ENCODE results near the gene RARB. TPM values are rescaled to one million over a fixed set of nuclear protein-coding genes. Genes with fewer than 3 reads are reported as not detected.
A peak's percentile ranks its signal among the peaks of the same experiment; 100 is the strongest.

RARB gene
- total and polyA plus RNA-seq, 2 experiments from 2014 or later: 0.14 to 0.42 TPM

GRCh38 chr3:25520926-25521559, 93.0 kb downstream of the RARB start:
- no peaks in the 10 kb centered on the region for H3K4me1 ChIP-seq (ENCODE audit: insufficient read depth)
- TF ChIP-seq, protein P1, sequence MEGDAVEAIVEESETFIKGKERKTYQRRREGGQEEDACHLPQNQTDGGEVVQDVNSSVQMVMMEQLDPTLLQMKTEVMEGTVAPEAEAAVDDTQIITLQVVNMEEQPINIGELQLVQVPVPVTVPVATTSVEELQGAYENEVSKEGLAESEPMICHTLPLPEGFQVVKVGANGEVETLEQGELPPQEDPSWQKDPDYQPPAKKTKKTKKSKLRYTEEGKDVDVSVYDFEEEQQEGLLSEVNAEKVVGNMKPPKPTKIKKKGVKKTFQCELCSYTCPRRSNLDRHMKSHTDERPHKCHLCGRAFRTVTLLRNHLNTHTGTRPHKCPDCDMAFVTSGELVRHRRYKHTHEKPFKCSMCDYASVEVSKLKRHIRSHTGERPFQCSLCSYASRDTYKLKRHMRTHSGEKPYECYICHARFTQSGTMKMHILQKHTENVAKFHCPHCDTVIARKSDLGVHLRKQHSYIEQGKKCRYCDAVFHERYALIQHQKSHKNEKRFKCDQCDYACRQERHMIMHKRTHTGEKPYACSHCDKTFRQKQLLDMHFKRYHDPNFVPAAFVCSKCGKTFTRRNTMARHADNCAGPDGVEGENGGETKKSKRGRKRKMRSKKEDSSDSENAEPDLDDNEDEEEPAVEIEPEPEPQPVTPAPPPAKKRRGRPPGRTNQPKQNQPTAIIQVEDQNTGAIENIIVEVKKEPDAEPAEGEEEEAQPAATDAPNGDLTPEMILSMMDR (conservative IDR thresholded peaks at IDR 0.05; ENCODE audit: low read depth in 2 of 2): peak in 1 of 2 experiments; percentile 51; a peak in 2 of 4 replicates
- no peak for TF ChIP-seq STAT1 (IDR thresholded peaks at IDR 0.05; ENCODE audit: unreplicated experiment)
- no peaks in the 10 kb centered on the region for H3K9me2 ChIP-seq (ENCODE audit: insufficient read depth)
- Mint-ChIP-seq H3K4me1 (no peaks in the 10 kb centered on the region), H3K9me3 (no peaks in the 10 kb centered on the region), H3K36me3 (ENCODE audit: low read depth) (no peaks in the 10 kb centered on the region), H3K27me3 (ENCODE audit: insufficient read depth, low read depth, poor library complexity) (no peaks in the 10 kb centered on the region), H3K27ac (no peak overlapping the region), H3K4me3 (no peak overlapping the region)
- no peak overlapping the region for H3K27ac ChIP-seq (ENCODE audit: low read depth)
- no peak for ATAC-seq
- H3K36me3 ChIP-seq (ENCODE audit: insufficient read depth): no peaks in the 10 kb centered on the region
- H3K4me2 ChIP-seq: no peak overlapping the region
- no peak overlapping the region for H2AFZ ChIP-seq
- no peaks in the 10 kb centered on the region for H3K27me3 ChIP-seq (ENCODE audit: insufficient read depth)
- H3F3A ChIP-seq (replicated peaks; ENCODE audit: low read depth): no peaks in the 10 kb centered on the region
- no peak overlapping the region for H3K4me3 ChIP-seq
- H3K79me2 ChIP-seq (replicated peaks; ENCODE audit: insufficient read depth): no peaks in the 10 kb centered on the region
- DNase-seq (ENCODE audit: low spot score): no peak
- H4K20me1 ChIP-seq (replicated peaks; ENCODE audit: insufficient read depth): no peaks in the 10 kb centered on the region

GRCh38 chr3:25527336-25527735, 99.3 kb downstream of the RARB start:
- Histone ChIP-seq H3F3A (replicated peaks; ENCODE audit: low read depth) (no peaks in the 10 kb centered on the region), H3K4me2 (no peak overlapping the region), H4K20me1 (replicated peaks; ENCODE audit: insufficient read depth) (no peaks in the 10 kb centered on the region), H2AFZ (no peak overlapping the region), H3K27ac (ENCODE audit: low read depth) (no peak overlapping the region), H3K4me3 (no peak overlapping the region), H3K36me3 (ENCODE audit: insufficient read depth) (no peaks in the 10 kb centered on the region), H3K4me1 (ENCODE audit: insufficient read depth) (no peaks in the 10 kb centered on the region), H3K9me2 (ENCODE audit: insufficient read depth) (peaks cover 4% of the 10 kb centered on the region; the same call in 1 of the 2 replicates), H3K27me3 (ENCODE audit: insufficient read depth) (no peaks in the 10 kb centered on the region), H3K79me2 (replicated peaks; ENCODE audit: insufficient read depth) (no peaks in the 10 kb centered on the region)
- Mint-ChIP-seq H3K4me3 (no peak overlapping the region), H3K27ac (no peak overlapping the region), H3K9me3 (peaks cover 9% of the 10 kb centered on the region; the same call in 2 of the 3 replicates), H3K27me3 (ENCODE audit: insufficient read depth, low read depth, poor library complexity) (peaks cover 2% of the 10 kb centered on the region), H3K36me3 (ENCODE audit: low read depth) (0 out of 3 replicates have a peak, but pooled peaks cover 2% of the 10 kb centered on the region), H3K4me1 (0 out of 3 replicates have a peak, but pooled peaks cover 5% of the 10 kb centered on the region)
- DNase-seq (ENCODE audit: low spot score) (no peak), ATAC-seq (no peak)
- TF ChIP-seq ETS1 (IDR thresholded peaks at IDR 0.05): no peak
- TF ChIP-seq, protein P1 (conservative IDR thresholded peaks at IDR 0.05; ENCODE audit: low read depth in 2 of 2): no peak
- TF ChIP-seq EZH2phosphoT487 (IDR thresholded peaks at IDR 0.05; ENCODE audit: unreplicated experiment): no peak
- no peak for TF ChIP-seq ZNF114 (CRISPR knock-in tag; IDR thresholded peaks at IDR 0.05)
- no peak for TF ChIP-seq ZNF462 (CRISPR knock-in tag; IDR thresholded peaks at IDR 0.05)
- TF ChIP-seq EZH2 (IDR thresholded peaks at IDR 0.05; ENCODE audit: low read depth, unreplicated experiment): no peak
- no peak for TF ChIP-seq STAT1 (IDR thresholded peaks at IDR 0.05; ENCODE audit: unreplicated experiment)
- TF ChIP-seq NANOG (IDR thresholded peaks at IDR 0.05; ENCODE audit: borderline replicate concordance): no peak
- no peak for TF ChIP-seq ZNF331 (CRISPR knock-in tag; IDR thresholded peaks at IDR 0.05; ENCODE audit: low read depth)

Measured in GM23338 (cell line).